ENCODE data around the gene KCNIP3.

KCNIP3 gene

DNA sequence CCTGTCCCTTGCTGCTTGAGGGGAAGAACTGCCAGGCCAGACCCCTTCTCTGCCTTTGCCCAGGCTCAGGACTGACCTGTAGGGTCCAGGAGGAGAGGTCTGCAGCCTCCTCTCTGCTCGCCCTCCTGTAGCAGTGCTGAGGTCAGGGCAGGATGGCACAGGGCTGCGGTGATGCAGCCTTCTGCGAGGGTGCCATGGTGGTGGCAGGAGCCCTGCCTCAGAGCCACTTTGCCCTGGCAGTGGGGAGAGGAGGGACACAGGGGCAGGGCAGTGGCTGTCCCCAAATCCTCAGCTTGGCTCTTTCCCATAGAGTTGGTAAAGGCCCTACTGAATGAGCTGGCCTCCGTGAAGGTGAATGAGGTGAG, 22.0 kb upstream of the KCNIP3 start:
- DNase-seq (ENCODE audit: low read depth in 2 of 2), result no peak

- no peak for DNase-seq (ENCODE audit: low read depth in 2 of 2)
Observed at GRCh38 chr2:95275601-95276243, 21.4 kb upstream of the KCNIP3 start.

GRCh38 chr2:95276244-95276887, 20.8 kb upstream of the KCNIP3 start:
- DNase-seq (ENCODE audit: low read depth in 2 of 2), result no peak

DNA sequence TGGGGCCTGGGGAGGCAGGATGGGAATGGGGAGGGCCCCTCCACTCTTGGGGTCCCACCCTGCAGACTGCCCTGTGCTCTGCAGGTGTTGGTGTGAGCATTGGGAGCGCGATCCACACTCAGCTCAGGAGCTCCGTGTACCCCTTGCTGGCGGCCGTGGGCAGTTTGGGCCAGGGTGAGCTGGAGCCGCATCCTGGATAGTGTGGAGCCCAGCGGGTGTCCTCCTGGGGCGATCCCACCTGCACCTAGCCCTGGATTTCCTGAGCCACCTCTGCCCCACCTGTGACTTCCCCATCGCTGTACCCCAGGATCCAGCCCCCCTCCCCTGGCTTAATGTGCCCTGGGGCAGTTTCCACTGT, 20.3 kb upstream of the KCNIP3 start:
- DNase-seq (ENCODE audit: low read depth in 2 of 2), result no peak

DNA sequence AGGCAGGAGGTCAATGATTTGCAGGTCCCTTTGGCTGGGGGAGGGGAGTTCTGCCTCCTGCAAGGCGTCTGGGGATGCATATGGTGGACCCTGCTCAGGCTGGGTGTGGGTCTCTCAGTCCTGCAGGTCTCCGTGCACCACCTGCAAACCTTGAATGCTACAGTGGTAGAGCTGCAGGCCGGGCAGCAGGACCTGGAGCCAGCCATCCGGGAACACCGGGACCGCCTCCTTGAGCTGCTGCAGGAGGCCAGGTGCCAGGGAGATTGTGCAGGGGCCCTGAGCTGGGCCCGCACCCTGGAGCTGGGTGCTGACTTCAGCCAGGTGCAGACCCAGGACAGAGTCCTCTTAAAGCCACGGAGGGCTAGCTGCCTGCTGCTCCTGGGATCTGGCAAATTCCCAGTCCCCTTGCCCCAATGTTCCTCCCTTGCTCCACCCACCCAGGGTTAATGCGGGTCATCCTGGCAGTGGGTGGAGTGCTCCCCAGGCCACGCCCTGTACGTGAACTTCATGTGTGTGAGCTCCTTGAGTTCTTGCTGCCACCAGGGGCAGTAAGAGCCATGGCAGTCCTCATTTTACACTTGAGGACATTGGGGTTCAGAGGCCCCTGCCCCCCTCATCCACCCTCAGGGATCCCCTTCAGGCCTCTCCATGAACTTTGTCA, 19.8 kb upstream of the KCNIP3 start:
- DNase-seq (ENCODE audit: low read depth in 2 of 2), result no peak

- DNase-seq (ENCODE audit: low read depth in 2 of 2), result no peak
Observed at GRCh38 chr2:95278051-95278471, 19.1 kb upstream of the KCNIP3 start.

DNA sequence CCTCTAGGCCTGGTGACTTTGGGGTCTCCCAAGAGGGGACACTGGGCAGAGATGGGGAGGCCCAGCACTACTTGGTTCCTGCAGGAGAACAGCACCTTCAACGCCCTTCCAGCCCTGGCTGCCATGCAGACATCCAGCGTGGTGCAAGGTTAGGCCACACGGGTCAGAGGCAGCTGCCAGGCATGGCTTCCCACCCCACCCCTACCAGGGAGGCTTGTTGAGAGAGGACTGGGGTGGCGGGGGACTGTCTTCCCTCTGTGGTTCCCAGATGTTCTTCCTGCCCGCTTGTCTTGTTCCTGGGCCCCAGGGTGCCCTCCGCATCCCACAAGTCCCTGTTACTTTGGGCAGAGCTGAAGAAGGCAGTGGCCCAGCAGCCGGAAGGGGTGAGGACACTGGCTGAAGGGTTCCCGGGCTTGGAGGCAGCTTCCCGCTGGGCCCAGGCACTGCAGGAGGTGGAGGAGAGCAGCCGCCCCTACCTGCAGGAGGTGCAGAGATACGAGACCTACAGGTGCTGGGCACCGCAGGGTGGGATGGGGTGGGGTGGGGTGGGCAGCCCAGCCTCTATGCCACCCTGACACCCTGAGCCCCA, 18.4 kb upstream of the KCNIP3 start:
- DNase-seq (ENCODE audit: low read depth in 2 of 2), result no peak

- DNase-seq (ENCODE audit: low read depth in 2 of 2), result no peak
Observed at GRCh38 chr2:95279435-95280035, 17.6 kb upstream of the KCNIP3 start.

DNA sequence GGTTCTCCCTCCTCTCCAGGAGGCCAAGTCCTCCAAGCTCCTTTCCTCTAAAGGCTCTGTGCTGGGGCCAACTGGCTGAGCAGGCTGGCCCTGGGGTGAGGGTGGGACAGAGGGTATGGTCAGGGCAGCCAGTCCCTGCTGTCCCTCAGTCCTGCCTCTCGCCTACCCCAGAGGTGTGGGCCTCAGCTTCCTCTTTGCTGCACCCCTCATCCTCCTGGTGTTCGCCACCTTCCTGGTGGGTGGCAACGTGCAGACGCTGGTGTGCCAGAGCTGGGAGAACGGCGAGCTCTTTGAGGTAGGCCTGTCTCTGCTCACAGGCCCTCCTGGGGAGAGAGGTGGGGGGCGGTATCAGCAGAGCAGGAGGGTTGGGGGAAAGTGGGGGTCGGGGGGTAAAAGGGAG, 16.1 kb upstream of the KCNIP3 start:
- no peak for DNase-seq (ENCODE audit: low read depth in 2 of 2)

DNA sequence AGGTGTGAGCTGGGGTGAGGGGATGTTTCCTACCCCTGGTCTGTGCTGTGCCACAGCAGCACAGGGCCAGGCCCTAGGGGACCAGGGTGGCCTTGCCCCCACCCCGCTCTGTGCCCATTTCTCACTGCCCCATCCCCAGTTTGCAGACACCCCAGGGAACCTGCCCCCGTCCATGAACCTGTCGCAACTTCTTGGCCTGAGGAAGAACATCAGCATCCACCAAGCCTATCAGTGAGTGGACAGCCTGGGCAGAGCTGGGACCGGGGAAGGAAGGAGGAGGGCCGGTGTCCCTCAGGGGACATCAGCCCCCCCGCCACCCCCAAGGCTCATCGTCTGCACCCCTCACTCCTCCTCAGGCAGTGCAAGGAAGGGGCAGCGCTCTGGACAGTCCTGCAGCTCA, 15.4 kb upstream of the KCNIP3 start:
- no peak for DNase-seq (ENCODE audit: low read depth in 2 of 2)

- no peak for DNase-seq (ENCODE audit: low read depth in 2 of 2)
Observed at GRCh38 chr2:95282458-95282857, 14.7 kb upstream of the KCNIP3 start.

DNA sequence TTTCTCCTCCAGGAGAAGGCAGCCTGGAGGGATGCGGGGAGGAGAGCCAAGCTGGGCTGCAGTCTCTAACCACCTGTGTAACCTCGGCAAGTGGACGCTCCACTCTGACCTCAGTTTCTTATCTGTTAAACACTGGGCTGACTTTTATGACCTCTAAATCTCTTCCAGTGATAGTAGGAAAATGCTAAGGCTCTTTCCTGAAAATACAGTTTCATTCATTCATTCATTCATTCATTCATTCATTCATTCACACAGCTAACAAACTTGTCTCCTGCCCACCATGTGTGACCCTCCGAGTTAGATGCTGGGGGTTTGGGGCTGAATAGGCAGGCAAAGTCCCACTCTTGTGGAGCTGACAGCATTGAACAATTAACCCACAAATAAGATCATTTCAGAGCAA, 13.6 kb upstream of the KCNIP3 start:
- no peak for DNase-seq (ENCODE audit: low read depth in 2 of 2)

- DNase-seq (ENCODE audit: low read depth in 2 of 2), result no peak
Observed at GRCh38 chr2:95284886-95285541, 12.1 kb upstream of the KCNIP3 start.

DNA sequence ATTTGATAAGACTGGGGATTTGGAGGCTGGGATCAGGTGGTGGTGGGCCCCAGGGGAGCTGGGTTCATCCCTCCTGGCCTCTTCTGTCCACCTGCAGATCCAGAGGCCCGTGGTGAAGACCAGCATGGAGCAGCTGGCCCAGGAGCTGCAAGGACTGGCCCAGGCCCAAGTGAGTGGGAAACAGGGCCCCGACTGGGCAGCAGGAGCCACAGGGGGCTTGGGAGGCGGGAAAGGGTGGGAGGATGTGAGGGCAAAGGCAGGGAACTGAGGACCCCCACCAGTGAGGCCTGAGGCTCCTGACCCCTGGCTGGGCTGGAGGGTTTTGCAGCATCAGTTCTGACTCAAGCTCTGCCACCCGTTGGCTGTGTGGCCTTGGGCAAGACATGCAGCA, 11.6 kb upstream of the KCNIP3 start:
- DNase-seq (ENCODE audit: low read depth in 2 of 2), result no peak

DNA sequence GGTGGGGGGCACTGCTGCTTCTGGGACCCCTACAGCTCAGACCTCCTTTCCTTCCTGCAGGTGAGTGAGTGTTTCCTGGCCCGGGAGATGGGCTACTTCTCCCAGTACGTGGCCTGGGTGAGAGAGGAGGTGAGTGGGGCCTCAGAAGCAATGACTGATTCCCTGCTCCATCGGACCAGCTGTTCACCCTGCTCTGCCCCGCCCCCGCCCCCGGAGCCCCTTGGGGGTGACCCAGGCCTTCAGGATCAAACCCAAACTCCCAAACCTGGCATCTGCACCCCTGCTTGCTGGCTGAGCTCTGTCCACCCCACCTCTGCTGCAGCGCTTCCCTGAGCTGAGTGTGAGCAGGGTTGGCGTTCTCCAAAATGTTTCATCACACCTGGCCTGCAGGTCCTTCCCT, 9.8 kb upstream of the KCNIP3 start:
- DNase-seq (ENCODE audit: low read depth in 2 of 2), result no peak

- no peak for DNase-seq (ENCODE audit: low read depth in 2 of 2)
Observed at GRCh38 chr2:95287806-95288205, 9.3 kb upstream of the KCNIP3 start.

DNA sequence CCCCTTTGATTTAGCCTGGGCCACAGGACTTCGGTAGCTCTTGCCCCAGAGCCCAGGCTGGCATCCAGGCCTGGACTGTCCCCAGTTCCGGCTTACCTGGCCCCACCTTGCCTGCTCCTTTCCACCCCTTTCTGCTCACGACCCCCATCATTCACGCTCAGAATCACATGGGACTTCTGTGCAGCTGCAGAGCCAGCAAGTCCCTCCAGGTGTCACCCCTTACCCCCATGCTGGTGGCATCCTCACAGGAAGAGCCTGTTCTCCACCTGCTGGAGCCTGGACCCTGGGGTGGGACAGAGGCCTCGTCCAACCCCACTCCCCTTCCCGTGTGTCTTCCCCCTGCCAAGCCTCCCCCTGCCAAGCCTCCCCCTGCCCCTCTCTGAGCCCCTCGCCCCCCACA, 7.9 kb upstream of the KCNIP3 start:
- no peak for DNase-seq (ENCODE audit: low read depth in 2 of 2)

- DNase-seq (ENCODE audit: low read depth in 2 of 2), result no peak
Observed at GRCh38 chr2:95291222-95291621, 5.9 kb upstream of the KCNIP3 start.

- DNase-seq (ENCODE audit: low read depth in 2 of 2), result no peak
Observed at GRCh38 chr2:95292623-95293260, 4.4 kb upstream of the KCNIP3 start.

DNA sequence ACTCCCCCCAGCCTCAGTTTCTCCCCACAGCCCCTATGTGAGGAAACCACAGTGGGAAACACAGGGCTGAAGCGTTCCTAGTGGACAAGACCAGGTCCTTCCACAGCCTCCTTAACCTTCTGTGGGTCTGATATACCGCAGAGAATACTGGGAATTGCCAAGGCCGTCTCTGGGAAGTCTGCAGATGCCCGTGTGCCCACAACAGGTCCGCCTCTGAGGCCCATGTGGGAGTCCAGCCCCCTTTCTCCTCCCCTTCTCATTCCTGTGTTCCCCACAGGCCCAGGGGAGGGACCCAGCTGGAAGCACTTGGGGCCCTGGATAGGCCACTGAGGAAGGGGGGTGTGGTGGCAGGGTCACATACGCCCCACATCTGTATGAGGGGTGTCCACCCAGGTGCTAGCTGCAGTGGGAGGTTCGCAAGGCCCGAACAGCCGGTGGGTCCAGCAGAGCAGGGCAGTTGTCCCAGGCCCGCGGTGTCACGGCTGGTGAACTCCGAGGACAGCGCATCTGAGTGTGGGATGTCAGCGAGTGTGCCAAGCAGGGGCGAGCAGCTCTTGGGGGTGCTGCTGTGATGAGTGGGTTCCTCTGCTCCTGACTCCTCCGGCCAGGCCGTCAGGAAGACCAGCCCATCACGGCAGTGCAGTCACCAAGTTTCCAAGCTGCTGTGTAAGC, 2.4 kb upstream of the KCNIP3 start:
- DNase-seq (ENCODE audit: low read depth in 2 of 2), result no peak

GRCh38 chr2:95295376-95295775, 1.8 kb upstream of the KCNIP3 start:
- DNase-seq (ENCODE audit: low read depth in 2 of 2), result no peak

Measured in activated CD8-positive, alpha-beta memory T cell treated with anti-CD3 and anti-CD28 coated beads for 4 hours (primary cell).